Tibial nerve (tissue), 4 donors: Measurements from ENCODE around the gene DDX20.

Source experiments
- CTCF ChIP-seq, 5 experiments: fragments of 200-600 bp in 3 of 5; fragments of 450-650 bp in 2 of 5; sonication (generic) in 3 of 5; IDR thresholded peaks; one replicate each; pipeline ENCODE4 v1.5.1; 2016 to 2019; ENCODE audit warnings: antibody characterized with exemption in 5 of 5, mild to moderate bottlenecking in 3 of 5, moderate library complexity in 2 of 5
- EP300 ChIP-seq, 2 donors: sonication (generic); formaldehyde crosslinking; IDR thresholded peaks; one replicate each; pipeline ENCODE4 v1.6.1; 2017; ENCODE audit warnings: antibody characterized with exemption in 2 of 2, mild to moderate bottlenecking in 1 of 2
- POLR2A ChIP-seq, 2 donors: fragments of 450-650 bp; IDR thresholded peaks; one replicate each; pipeline ENCODE4 v1.6.1; 2017; ENCODE audit warnings: antibody characterized with exemption in 2 of 2, mild to moderate bottlenecking in 2 of 2, moderate library complexity in 2 of 2

GRCh38 chr1:111717450-111717849, 38.3 kb upstream of the DDX20 start:
- no peak for TF ChIP-seq CTCF (IDR thresholded peaks at IDR 0.05)
- no peak for TF ChIP-seq POLR2A (IDR thresholded peaks at IDR 0.05)
- TF ChIP-seq EP300 (IDR thresholded peaks at IDR 0.05) = no peak
